ENCODE results near the gene DACH1. TPM values are rescaled to one million over a fixed set of nuclear protein-coding genes. Genes with fewer than 3 reads are reported as not detected.

The DACH1 gene
- total RNA-seq, 4 donors from 2014 or later = 2.2 to 5.9 (median 2.8) TPM

DNA sequence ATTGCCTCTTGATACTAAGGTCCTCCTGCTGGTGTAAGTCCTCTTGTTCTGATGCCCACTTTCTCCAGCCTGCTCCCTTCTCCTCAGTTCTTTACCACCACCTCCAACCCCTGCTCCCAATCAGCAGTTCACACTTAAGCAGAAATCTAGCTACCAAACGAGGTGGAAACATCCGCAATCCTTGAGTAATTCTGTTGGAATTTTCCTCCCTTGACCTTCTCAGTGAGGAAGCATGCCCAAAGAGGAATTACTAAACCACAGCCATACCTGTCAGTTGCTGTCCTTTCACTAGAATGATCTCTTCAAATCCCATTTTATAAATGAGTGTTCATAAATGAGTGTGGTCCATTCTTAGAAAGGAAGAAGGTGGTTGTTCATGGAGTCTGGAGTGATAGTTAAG is 289.9 kb downstream of the DACH1 start:
- no peak overlapping the region for H3K4me3 ChIP-seq
- 82 to 93% methylated on average over 2 of the region's 2 CpGs for WGBS, 2 donors
- no peaks in the 10 kb centered on the region for H3K27me3 ChIP-seq
- DNase-seq (ENCODE audit: low spot score in 2 of 2) = no peak
- H3K4me1 ChIP-seq = no peaks in the 10 kb centered on the region
- TF ChIP-seq, protein P1, sequence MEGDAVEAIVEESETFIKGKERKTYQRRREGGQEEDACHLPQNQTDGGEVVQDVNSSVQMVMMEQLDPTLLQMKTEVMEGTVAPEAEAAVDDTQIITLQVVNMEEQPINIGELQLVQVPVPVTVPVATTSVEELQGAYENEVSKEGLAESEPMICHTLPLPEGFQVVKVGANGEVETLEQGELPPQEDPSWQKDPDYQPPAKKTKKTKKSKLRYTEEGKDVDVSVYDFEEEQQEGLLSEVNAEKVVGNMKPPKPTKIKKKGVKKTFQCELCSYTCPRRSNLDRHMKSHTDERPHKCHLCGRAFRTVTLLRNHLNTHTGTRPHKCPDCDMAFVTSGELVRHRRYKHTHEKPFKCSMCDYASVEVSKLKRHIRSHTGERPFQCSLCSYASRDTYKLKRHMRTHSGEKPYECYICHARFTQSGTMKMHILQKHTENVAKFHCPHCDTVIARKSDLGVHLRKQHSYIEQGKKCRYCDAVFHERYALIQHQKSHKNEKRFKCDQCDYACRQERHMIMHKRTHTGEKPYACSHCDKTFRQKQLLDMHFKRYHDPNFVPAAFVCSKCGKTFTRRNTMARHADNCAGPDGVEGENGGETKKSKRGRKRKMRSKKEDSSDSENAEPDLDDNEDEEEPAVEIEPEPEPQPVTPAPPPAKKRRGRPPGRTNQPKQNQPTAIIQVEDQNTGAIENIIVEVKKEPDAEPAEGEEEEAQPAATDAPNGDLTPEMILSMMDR (IDR thresholded peaks at IDR 0.05) = no peak
- TF ChIP-seq POLR2A (IDR thresholded peaks at IDR 0.05) (no peak), EP300 (IDR thresholded peaks at IDR 0.05) (no peak)
- no peaks in the 10 kb centered on the region for H3K36me3 ChIP-seq
- H3K27ac ChIP-seq = no peak overlapping the region
- H3K9me3 ChIP-seq = no peaks in the 10 kb centered on the region

GRCh38 chr13:71576571-71576970 is 290.4 kb downstream of the DACH1 start:
- WGBS, 2 donors = 74 to 89% methylated on average over 1 of the region's 1 CpG
- TF ChIP-seq EP300 (IDR thresholded peaks at IDR 0.05) (no peak), POLR2A (IDR thresholded peaks at IDR 0.05) (no peak)
- TF ChIP-seq, protein P1 (IDR thresholded peaks at IDR 0.05) = no peak
- H3K27ac ChIP-seq = no peak overlapping the region
- H3K4me3 ChIP-seq = no peak overlapping the region
- no peaks in the 10 kb centered on the region for H3K4me1 ChIP-seq
- DNase-seq (ENCODE audit: low spot score in 2 of 2) = no peak
- H3K36me3 ChIP-seq = no peaks in the 10 kb centered on the region
- no peaks in the 10 kb centered on the region for H3K27me3 ChIP-seq
- H3K9me3 ChIP-seq = no peaks in the 10 kb centered on the region

DNA sequence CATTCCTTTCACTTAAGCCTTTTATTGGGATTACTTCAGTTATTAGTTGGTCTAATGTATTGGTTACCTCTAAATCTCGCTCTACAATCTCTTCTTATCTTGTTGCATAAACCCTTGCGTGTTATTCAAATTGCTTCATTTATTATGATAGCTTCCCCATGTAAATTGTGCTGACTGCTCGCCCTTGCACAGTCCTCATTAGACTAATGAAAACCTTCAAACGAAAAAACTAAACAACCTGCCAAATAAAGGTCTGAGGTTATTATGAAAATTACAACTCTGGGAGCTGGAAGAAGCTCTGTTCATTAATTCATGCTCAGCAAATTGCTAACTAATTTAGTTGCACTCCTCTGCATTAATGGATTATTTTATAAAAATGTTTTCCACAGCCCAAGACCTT is 320.1 kb downstream of the DACH1 start:
- DNase-seq (ENCODE audit: low spot score in 2 of 2) = no peak
- Histone ChIP-seq H3K9me3 (no peaks in the 10 kb centered on the region), H3K27me3 (no peaks in the 10 kb centered on the region), H3K36me3 (no peaks in the 10 kb centered on the region), H3K4me1 (no peaks in the 10 kb centered on the region), H3K4me3 (no peak overlapping the region), H3K27ac (no peak overlapping the region)
- 83 to 87% methylated on average over 4 of the region's 4 CpGs for WGBS, 2 donors
- TF ChIP-seq, protein P1 (IDR thresholded peaks at IDR 0.05) = no peak
- no peak for TF ChIP-seq POLR2A (IDR thresholded peaks at IDR 0.05)
- TF ChIP-seq EP300 (IDR thresholded peaks at IDR 0.05) = no peak

GRCh38 chr13:71540098-71540497 is 326.9 kb downstream of the DACH1 start:
- H3K36me3 ChIP-seq = no peaks in the 10 kb centered on the region
- H3K27ac ChIP-seq = no peak overlapping the region
- TF ChIP-seq, protein P1 (IDR thresholded peaks at IDR 0.05) = no peak
- TF ChIP-seq EP300 (IDR thresholded peaks at IDR 0.05) (no peak), POLR2A (IDR thresholded peaks at IDR 0.05) (no peak)
- WGBS, 2 donors = 59 to 67% methylated on average over 1 of the region's 1 CpG
- H3K4me3 ChIP-seq = no peak overlapping the region
- no peak for DNase-seq (ENCODE audit: low spot score in 2 of 2)
- H3K9me3 ChIP-seq = no peaks in the 10 kb centered on the region
- H3K27me3 ChIP-seq = no peaks in the 10 kb centered on the region
- no peaks in the 10 kb centered on the region for H3K4me1 ChIP-seq

- Histone ChIP-seq H3K9me3 (no peaks in the 10 kb centered on the region), H3K4me1 (no peaks in the 10 kb centered on the region), H3K27me3 (no peaks in the 10 kb centered on the region), H3K4me3 (no peak overlapping the region), H3K27ac (no peak overlapping the region), H3K36me3 (no peaks in the 10 kb centered on the region)
- DNase-seq (ENCODE audit: low spot score in 2 of 2) = no peak
- WGBS, 2 donors = 89 to 94% methylated on average over 2 of the region's 2 CpGs
- TF ChIP-seq, protein P1 (IDR thresholded peaks at IDR 0.05) = no peak
- no peak for TF ChIP-seq POLR2A (IDR thresholded peaks at IDR 0.05)
- TF ChIP-seq EP300 (IDR thresholded peaks at IDR 0.05) = no peak
These were observed 330.8 kb downstream of the DACH1 start for GRCh38 chr13:71536201-71536600.

All from tibial nerve (tissue), 4 donors.